Measurements from ENCODE around the gene MED26.
A peak's percentile ranks its signal among the peaks of the same experiment; 100 is the strongest.
"Not testable (repeated sequence)": the region's sequence is repeated elsewhere in the genome, so short reads cannot be mapped to it uniquely, and the experiment has no call there.

MED26 gene, protein sequence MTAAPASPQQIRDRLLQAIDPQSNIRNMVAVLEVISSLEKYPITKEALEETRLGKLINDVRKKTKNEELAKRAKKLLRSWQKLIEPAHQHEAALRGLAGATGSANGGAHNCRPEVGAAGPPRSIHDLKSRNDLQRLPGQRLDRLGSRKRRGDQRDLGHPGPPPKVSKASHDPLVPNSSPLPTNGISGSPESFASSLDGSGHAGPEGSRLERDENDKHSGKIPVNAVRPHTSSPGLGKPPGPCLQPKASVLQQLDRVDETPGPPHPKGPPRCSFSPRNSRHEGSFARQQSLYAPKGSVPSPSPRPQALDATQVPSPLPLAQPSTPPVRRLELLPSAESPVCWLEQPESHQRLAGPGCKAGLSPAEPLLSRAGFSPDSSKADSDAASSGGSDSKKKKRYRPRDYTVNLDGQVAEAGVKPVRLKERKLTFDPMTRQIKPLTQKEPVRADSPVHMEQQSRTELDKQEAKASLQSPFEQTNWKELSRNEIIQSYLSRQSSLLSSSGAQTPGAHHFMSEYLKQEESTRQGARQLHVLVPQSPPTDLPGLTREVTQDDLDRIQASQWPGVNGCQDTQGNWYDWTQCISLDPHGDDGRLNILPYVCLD

DNA sequence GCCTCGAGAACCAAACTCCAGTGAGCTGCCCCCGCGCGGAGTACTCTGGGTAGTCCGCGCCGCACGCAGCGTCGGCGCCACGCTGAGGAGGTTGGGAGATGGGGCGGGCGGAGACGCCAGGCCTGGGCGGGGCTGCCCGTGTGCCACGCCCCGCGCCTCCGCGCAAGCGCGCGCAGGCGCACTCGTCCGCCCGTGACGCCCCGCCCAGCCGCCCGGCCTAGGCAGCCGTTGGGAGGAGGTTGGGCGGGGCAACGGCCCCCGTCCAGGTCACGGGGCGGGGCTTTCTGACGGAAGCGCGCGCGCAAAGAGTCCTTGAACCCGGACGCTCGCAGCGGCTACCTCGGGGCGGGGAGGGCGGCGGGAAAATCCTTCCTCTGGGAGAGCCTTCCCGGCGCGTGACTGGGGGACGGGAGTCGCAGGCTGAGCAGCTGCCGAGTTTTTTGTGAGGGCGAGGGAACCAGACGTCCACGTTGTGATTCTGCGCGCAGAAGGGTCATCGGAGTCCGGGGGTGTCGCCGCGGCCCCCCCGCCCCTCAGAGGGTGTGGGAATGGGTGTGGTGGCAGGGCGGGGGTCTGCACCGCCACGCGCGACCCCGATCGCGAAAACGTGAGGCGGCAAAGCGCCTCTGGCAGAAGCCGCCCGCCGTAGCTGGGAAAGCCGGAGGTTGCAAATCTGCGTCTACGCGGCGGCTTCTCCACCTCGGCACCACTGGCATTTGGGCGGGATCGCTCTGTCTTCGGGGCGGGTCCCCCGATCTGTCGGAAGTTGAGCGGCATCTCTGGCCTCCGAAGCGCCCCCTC, at the start of gene MED26:
Gene MED26 (minus strand): TSS at position 22 of the 801 bp plus-strand sequence. CDS start 261 bp downstream, outside the sequence.
- DNase-seq = peak; percentile 92

- DNase-seq = no peak
Observed at GRCh38 chr19:16677055-16677454, 49.1 kb upstream of the MED26 start.

GRCh38 chr19:16676101-16676798, 48.2 kb upstream of the MED26 start:
- DNase-seq = no peak

- DNase-seq = not testable (repeated sequence)
Observed at GRCh38 chr19:16673839-16674238, 45.8 kb upstream of the MED26 start.

DNA sequence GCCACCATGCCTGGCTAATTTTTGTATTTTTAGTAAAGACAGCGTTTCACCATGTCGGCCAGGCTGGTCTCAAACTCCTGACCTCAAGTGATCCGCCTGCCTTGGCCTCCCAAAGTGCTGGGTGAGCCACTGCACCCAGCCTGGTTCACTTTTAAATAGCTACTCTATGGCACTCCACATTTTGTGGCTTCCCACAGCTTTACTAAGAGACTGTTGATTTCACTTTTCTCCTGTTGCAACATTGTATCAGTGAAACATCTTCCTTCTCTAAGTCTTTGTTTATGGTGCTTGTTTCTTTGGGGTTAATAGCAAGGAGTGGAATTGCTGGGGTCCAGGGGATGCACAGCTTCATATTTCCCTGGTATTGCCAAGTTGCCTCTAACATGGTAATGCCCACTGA, 45.2 kb upstream of the MED26 start:
- no peak for DNase-seq

- DNase-seq = no peak
Observed at GRCh38 chr19:16671652-16672274, 43.8 kb upstream of the MED26 start.

DNA sequence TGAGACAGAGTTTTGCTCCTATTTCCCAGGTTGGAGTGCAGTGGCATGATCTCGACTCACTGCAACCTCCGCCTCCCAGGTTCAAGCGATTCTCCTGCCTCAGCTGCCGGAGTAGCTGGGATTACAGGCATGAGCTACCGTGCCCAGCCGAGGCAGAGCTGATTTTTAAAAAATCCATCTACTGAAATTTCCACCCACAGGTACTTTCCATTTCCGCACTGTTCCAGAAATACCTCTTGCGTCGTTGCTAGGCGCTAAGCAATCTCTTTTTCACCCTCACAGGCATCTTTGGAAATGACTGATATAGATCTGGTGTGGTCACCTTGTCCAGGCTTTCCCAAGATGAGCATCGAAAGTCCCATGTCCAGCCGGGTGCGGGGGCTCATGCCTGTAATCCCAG, 42.3 kb upstream of the MED26 start:
- DNase-seq = no peak

GRCh38 chr19:16668702-16669101, 40.7 kb upstream of the MED26 start:
- not testable (repeated sequence) for DNase-seq

DNA sequence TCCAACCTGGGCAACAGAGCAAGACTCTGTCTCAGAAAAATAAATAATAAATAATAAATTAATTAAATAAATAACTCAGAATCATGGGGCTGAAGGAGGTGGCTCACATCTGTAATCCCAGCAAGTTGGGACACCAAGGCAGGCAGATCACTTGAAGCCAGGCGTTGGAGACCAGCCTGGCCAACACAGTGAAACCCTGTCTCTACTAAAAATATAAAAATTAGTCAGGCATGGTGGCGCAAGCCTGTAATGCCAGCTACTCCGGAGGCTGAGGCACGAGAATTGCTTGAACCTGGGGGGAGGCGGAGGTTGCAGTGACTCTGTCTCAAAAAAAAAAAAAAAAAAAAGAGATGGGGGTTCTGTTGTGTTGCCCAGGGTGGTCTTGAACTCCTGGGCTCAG, 40.2 kb upstream of the MED26 start:
- no peak for DNase-seq

- DNase-seq = no peak
Observed at GRCh38 chr19:16661480-16662034, 33.6 kb upstream of the MED26 start.

DNA sequence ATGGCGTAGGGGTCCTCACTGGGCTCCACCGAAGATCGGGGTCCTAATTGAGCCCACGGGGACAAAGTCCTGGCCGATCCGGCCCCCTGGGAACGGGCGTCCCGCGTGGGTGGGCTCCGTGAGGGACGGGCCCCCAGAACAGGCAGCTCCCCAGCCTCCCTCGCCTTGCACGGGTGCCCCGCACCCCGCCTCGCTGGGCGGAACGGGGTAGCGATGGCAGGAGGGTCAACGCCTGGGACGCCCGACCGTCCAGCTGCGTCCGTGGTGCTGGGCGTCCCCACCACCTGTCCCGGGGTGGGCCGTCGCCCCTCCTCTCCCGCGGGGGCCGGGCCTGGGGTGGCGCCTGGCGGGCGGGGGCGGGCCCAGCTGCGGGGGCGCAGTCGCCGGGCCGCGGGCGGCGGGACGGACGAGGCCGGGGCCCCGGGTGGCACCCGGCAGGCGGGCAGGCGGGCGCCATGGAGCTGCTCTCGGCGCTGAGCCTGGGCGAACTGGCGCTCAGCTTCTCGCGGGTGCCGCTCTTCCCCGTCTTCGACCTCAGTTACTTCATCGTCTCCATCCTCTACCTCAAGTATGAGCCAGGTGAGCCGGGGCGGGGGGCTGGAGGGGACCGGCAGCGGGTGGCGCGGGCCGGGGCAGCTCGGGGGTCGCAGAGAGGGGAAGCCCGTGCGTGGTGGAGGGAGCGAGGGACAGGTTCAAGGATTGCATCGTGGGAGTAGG, 32.9 kb upstream of the MED26 start, which contains the start of gene TMEM38A:
Gene TMEM38A (plus strand): TSS at position 377 of the 717 bp plus-strand sequence. CDS start 79 bp downstream, at position 456.
- peak; percentile 29 for DNase-seq

GRCh38 chr19:16659832-16660708, 32.1 kb upstream of the MED26 start, which contains the start of gene SMIM7:
SMIM7 (minus strand) TSS chr19:16660144; CDS start chr19:16660110, 34 bp downstream.
- DNase-seq = peak; percentile 97

DNA sequence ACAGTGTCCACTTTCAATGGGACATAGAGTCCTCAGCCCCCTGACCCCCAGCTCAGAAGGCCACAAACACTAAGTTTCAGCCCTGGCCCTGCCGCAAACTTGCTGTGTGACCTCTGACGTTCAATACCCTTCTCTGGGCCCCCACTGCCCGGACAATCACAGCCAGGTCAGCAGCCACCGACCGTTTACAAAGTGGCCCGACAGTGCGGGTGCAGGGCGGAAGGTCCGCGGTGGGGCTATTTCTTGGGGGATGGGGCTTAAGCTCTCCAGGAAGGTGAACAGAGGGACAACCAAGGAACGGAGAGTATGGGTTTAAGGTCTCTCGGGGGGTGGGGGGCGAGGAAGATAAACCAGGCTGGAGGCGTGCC, 31.4 kb upstream of the MED26 start:
- no peak for DNase-seq

GRCh38 chr19:16657384-16657783, 29.4 kb upstream of the MED26 start:
- no peak for DNase-seq

- DNase-seq = no peak
Observed at GRCh38 chr19:16655727-16656126, 27.7 kb upstream of the MED26 start.

DNA sequence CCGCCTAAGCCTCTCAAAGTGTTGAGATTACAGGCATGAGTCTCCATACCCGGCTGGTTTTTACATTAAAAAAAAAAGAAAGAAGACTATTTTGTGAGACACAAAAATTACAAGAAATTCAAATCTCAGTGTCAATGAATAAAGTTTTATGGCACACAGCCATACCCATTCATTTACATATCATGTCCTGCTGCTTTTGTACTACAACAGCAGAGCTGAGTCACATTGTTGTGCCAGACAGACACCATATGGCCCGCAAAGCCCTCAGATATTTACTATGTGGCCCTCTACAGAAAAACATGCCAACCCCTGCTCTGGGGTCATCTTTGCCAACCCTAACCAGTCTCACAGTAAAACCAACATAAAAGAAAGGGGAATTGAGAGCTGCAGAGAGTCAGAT, 26.6 kb upstream of the MED26 start:
- DNase-seq = no peak

DNA sequence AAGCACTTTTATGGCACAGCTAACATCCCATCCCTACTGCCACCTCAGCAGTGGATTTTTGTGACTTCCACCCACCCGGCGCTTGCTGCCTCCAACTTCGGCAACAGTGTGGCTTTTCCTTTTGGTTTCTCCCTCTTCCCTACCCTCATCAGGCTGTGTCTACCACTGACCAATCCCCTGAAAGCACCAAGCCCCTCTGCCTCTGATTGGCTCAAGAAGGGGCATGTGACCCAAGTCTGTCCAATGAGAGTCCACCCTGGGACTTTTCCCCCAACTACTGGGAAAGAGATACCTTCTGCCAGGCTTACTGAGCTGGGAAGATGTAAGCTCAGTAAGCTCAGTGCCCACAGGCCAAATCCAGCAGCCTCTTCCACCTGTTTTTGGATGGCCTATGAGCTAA, 26.1 kb upstream of the MED26 start:
- no peak for DNase-seq

GRCh38 chr19:16652854-16653253, 24.9 kb upstream of the MED26 start:
- no peak for DNase-seq

DNA sequence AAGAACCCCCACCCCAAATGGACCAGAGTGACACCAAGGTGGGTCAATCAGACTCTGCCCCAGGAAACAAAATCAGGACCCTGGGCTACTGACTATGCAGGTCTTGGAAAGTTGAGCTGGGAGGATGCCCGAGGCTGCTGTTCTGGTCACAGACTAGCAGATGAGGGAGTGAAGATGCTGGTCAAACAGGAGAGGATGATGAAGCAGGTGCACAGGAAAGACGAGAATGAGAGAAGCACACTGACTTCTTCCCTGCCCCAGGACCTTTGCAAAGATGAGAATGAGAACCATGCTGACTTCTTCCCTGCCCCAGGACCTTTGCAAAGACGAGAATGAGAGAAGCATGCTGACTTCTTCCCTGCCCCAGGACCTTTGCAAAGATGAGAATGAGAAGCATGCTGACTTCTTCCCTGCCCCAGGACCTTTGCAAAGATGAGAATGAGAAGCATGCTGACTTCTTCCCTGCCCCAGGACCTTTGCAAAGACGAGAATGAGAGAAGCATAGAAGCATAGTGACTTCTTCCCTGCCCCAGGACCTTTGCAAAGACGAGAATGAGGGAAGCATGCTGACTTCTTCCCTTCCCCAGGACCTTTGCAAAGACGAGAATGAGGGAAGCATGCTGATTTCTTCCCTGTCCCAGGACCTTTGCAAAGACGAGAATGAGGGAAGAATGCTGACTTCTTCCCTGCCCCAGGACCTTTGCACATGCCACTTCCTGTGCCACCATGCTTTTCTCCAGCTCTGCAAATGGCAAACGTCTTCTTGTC, 23.6 kb upstream of the MED26 start:
- not testable (repeated sequence) for DNase-seq

Measured in NCI-H345 (cell line).